ENCODE data around the gene PCK1.

The PCK1 gene

GRCh38 chr20:57608516-57608915 lies 47.6 kb downstream of the PCK1 start:
- DNase-seq (ENCODE audit: low read depth) = no peak

GRCh38 chr20:57609086-57609841 lies 48.4 kb downstream of the PCK1 start:
- no peak for DNase-seq (ENCODE audit: low read depth)

- DNase-seq (ENCODE audit: low read depth) = no peak
These were observed 48.9 kb downstream of the PCK1 start for GRCh38 chr20:57609842-57610167.

GRCh38 chr20:57610261-57610952 lies 49.5 kb downstream of the PCK1 start:
- no peak for DNase-seq (ENCODE audit: low read depth)

- DNase-seq (ENCODE audit: low read depth) = no peak
These were observed 50.8 kb downstream of the PCK1 start for GRCh38 chr20:57611586-57612311.

- DNase-seq (ENCODE audit: low read depth) = no peak
These were observed 51.5 kb downstream of the PCK1 start for GRCh38 chr20:57612436-57612835.

- DNase-seq (ENCODE audit: low read depth) = no peak
These were observed 52.0 kb downstream of the PCK1 start for GRCh38 chr20:57612916-57613315.

GRCh38 chr20:57613481-57613921 lies 52.6 kb downstream of the PCK1 start:
- DNase-seq (ENCODE audit: low read depth) = no peak

GRCh38 chr20:57614490-57615444 lies 53.9 kb downstream of the PCK1 start:
- DNase-seq (ENCODE audit: low read depth) = no peak

- DNase-seq (ENCODE audit: low read depth) = no peak
These were observed 54.5 kb downstream of the PCK1 start for GRCh38 chr20:57615445-57615811.

GRCh38 chr20:57616143-57616951 lies 55.4 kb downstream of the PCK1 start:
- DNase-seq (ENCODE audit: low read depth) = no peak

GRCh38 chr20:57617079-57617795 lies 56.3 kb downstream of the PCK1 start:
- DNase-seq (ENCODE audit: low read depth) = no peak
